Left hindlimb (tissue), 1 donor: Measurements from ENCODE around the gene ACE2.

Experiments used
- DNase-seq: peaks from one replicate; pipeline ENCODE4 v3.0.0-alpha.2; 2018

Gene ACE2

DNA sequence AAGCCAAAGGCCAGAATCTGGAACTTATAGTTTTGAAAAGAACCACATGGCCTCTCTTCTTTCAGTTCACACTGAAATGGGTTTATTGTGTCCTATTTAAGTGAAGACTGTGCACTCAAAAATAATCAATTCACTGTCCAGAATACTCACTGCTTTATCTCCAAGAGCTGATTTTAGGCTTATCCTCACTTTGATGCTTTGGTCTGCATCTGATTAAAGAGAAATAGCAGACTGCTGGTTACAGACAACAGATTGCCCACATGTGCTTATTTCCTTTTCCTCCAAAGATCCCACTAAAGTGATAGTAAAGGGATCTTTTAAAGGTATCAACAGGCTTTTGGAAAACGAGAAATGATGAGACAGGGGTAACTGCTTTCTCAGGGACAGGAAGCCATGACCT, 30.6 kb downstream of the ACE2 start:
- no peak for DNase-seq

DNA sequence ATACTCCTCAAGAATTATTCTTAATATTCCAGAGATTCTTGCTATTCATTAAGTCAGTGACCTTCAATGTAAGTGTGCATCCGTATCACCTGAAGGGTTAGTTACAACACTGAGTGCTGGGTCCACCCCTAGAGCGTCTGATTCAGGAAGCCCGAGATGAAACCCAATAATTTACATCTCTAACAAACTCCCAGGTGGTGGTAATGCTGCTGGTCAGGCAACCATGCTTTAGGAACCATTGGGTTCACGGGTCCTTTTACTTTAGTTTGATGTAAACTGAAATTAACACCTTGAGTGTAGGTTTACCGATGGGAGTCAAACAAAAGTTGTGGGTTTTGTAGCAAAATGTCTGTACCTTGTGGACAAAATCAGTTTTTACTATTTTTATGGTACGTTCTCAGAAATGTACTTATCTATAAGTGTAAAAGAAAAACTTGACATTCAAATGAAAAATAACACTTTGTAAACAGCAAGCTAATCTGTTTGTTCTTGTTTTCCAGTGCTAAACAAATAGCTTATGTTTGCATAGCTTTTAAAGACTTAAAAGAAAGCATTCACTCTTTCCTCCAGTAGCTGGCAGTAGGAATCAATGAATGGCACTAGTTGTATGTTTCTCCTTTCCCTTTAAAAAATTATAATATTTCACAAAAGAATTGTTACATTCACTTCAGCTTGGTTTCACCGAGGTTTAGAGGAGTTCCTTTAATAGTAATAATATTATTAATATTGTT, 32.7 kb downstream of the ACE2 start:
- no peak for DNase-seq

DNA sequence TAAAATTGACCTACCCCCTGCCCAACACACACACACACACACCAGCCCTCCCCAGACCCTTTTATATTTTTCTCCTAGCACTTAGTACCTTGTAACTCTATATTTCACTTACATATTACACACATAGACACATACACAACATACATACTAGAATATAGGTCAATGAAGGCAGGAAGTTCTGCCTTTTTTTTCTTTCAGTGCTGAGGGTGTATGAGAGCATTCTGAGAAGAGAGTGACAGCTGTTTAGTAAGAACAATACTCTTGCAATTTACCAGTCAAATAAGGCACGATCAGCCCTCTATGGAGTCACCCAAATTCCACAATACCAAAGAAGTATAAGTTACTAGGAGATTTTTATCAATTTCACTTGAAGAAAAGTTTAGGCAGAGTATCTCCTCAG, 33.5 kb downstream of the ACE2 start:
- DNase-seq: no peak

DNA sequence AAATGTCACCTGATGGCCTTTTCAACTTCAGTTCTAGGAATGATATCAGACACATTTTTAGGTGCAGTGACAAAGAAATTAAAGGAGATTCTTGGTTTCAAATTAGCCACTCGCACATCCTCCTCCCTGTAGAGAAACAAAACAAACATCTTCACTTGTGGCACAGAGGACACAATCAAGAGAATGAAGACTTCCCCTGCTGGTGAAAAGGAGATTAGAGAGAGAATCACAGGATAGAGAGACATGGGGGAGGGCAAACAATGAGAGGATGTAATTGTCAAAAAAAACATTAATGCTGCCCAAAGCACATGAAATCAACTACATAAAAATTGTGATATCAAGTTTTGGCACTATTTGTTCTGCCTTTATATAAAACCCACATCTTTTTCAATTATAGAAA, 34.5 kb downstream of the ACE2 start:
- DNase-seq: no peak

DNA sequence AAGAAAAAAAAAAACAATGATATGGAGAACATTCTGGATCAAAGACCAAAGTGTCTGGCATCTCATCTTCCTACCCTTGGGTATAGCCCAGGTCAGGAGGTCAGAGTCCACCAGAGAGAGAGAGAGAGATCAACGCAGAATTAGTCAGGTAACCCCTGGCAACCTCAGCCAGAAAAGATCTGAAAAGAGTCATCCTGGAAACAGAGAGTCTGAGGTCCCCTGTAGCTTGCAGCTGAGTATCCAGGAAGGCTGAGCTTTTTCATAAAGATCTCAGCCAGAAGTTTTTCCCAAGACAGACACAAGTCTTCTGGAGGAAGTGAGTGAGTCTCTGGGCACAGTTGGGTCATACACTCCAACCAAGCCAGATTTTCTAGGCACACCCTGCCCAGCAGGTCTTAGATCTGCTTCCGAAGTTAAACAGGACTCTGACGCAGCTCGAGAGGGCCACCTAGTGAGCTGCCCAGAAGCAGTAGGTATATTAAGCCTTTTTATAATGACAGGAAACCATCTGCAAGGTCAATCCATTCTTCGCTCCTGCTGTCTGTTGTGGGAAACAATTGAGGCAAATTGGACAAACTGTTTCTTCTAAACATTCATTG, 35.7 kb downstream of the ACE2 start:
- peak; percentile 34 for DNase-seq

DNA sequence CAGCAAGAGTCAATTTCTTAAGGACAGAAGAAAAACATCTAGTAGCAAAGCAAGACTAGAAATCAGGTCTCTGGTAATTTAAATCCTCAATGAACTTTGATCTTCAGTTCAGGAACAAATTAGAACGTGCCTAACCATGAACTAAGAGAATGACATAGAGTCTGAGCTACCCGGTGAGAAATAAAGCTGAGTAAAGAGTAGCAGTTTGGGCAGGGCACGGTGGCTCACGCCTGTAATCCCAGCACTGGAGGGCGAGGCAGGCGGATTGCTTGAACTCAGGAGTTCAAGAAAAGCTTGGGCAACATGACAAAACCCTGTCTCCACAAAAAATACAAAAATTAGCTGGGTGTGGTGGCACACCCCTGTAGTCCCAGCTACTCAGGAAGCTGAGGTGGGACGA, 37.7 kb downstream of the ACE2 start:
- no peak for DNase-seq

DNA sequence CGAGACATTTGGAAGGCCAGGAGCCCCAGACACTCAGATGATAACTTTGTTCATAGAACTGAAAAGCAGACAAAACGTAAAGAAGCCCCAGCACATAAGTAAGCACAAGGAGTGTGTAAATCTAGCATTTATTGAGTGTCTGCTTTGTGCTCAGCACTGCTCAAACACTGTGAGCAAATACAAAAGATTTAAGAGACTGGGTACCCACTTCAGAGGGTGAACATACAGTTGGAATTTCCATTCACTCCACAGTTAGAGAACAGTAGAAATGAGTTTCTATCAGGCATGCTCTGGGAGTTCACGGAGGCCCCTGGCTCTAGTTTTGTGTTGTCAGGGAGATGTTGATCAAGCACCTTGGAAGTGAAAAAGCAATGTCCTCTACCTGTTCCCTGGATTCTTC, 39.8 kb downstream of the ACE2 start:
- no peak for DNase-seq

DNA sequence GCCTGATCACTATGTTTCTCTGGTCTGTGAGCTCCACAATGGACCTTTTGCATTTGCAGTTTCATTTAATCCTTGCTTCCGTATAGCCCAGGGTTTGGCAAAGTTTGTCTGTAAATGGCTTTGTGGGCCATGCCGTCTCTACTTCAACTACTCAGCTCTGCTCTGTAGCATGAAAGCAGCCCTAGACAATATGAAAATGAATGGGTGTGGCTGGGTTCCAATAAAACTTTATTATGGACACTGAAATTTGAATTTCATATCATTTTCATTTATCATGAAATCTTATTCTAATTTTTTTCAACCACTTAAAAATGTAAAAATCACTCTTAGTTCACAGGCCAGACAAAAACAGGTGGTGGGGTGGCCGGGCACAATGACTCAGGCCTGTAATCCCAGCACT, 41.5 kb downstream of the ACE2 start:
- no peak for DNase-seq

DNA sequence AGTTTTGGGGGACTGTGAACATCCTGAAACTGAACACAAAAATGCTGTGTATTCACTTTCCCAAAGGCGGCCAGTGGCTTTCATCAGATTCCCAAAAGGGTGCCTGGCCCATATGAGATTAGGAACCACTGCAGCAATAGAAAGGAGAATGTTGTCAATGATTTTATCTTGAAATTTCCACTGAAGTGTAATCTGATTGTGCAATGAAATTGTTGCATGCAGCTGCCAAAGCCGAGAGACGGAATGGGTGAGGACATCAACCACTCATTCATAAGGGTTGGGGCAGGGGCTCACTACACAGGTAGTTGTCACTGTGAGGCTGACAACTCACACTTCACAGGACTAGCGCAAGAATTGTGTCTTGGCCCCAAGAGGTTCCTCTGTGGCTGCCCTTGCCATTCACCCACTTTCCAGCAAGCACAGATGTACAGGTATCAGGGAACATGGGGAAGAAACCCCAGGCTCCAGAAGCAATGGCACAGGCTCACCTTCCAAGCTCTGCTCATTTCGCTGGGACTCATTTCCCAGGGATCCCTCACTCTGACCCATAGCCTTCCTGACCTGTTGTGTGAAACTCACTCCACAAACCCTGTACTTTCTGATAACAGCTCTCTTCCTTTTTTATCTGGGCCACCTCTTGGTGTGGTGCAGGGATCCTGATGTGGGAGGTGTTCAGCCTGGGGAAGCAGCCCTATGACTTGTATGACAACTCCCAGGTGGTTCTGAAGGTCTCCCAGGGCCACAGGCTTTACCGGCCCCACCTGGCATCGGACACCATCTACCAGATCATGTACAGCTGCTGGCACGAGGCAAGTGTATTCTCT, 51.4 kb downstream of the ACE2 start:
- DNase-seq: no peak

DNA sequence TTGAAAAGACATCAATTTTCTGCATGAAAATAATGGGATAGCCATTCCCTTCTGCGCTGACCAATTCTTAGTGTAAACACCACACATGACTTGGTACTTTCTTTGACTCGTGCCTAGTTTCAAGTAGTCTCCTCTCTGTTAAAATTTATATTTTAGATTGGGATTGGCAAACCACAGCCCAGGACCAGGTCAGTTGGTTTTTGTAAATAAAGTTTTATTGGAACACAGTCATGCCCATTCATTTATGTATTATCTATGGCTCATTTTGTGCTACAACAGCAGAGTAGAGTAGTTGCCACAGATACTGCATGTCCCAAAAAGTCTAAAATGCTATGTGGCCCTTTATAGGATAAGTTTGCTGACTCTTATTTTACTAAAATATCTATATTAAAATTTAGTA, 53.4 kb downstream of the ACE2 start:
- DNase-seq: no peak

DNA sequence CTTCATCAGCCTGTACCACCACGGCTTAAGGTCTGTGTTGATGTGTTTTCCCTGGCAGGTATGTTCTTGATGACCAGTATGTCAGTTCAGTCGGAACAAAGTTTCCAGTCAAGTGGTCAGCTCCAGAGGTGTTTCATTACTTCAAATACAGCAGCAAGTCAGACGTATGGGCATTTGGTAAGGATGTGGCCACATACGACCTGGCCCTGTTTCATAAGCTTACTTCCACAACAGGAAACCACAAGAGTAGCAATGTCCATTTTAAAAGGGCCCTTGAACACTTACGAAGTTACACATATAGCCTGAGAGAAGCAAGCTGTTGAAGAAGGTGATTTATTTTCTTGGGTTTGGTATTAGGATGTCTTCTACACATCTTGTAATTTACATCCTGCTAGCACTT, 54.0 kb downstream of the ACE2 start:
- DNase-seq: no peak

DNA sequence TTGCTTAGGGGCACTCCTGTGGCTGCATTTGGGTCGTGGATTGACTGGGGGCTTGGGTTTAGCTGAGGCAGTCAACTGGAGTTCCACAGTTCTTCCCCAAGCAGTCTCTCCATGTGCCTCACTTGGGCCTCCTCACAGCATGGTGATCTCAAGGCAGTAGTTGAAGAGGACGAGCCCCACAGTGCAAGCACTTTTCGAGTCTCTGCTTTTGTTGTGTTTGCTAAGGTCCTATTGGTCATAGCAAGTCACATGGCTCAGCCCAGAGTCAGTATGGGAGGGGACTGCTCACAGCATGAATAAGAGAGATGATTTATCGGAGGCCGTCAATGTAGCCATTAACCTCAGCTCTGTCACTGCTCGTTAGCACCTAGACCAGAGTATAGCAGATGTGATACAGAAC, 70.4 kb downstream of the ACE2 start:
- DNase-seq: no peak

DNA sequence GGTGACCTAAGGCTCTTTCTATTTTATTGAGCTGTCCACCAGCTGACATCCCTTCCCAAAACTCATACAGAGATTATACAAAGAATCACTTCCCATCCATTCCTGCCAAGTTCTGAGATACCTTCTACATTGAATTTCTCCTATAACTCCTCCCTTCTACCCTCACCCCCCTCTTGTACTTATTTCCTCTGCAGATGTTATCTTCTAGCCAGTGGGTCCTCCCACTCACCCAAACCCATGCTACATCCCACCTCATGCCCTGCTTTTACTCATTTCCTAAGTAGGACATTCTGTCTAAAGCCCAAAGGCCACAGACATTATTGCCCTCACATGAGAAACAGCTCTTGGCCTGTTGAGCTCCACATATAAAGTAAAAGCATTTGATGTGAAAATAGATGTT, 71.6 kb downstream of the ACE2 start:
- DNase-seq: no peak

DNA sequence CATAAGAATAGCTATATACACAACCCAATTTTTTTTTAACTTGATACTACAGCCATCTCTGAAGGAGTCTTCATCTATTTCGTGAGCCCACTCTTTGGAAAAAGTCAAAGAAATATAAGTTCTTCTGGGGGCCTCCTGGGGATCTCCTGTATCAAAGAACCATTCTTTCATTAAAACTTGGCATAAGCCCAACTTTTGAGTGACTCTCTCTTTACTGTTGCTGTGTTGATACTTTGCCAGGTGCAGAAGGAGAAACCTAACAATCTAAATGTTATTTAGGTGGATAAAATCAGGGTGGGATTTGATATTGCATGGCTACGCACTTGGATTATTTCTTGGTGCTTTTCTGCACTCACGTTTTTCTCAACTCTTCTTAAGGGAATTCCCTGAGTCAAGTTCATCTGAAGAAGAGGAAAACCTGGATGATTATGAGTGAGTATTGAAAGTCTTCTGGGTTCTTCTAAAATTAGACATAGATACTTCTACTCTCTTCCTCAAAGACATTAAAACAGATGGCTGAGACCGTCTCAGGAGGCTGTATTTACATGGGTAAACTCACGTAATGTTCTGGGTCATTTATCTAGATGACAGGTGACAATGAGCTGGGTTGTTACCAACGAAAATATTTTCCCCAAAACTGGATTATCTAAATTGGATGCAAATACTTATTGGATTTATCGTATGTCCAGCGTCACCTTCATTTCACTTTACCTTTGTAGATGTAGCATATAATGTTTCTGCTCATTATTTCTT, 74.9 kb downstream of the ACE2 start:
- DNase-seq: no peak

DNA sequence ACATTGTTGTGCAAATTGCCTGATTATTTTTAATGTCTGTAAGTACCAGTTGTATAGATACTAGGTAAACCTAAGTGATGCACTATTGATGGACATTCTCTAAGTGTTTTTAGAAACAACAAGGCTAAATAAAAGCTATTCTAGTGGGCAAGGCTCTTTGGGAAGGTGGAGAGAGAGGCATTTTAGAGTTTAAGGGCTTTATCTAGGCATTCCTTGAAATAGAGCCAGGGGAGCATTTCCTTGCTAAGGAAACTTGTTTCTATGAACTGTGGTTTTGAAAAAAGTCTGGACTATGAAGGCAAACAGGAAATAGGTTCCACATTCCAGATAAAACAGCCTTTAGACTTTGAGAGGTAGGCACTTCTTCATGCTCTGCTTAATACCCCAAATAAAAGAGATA, 76.3 kb downstream of the ACE2 start:
- DNase-seq: no peak

DNA sequence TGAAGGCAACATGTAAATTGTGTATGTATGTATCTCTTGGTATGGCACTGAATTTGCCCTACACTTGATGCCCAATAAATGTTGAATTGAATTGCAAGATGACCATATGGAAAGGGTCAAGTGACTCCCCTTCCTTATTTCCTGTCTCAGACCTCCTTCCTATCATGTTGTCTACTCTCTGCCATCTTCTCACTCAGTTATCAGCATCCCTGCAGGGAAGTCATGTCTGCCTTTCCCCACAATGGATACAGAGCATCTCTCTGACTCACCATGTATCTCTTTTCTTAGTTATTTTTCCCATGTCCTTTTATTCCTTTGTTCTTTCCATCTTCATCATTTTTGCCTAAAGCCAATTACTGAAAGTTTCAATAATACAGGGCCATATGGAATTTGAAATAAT, 77.7 kb downstream of the ACE2 start:
- DNase-seq: no peak

DNA sequence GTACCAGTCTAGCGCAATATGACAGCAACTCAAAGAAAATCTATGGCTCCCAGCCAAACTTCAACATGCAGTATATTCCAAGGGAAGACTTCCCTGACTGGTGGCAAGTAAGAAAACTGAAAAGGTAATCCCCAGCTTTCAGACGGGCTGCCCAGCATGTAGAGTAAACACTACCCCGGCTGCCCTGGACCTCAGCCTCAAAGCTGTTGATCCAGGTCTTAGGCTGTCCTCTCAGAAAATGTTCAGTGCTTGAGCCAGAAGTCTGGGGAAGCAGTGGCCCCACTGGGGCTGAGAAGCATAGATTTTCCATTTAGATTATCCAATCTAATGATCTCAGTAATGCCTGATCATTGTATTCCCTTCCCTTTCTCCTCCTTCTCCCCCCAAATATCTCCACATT, 78.3 kb downstream of the ACE2 start:
- no peak for DNase-seq

DNA sequence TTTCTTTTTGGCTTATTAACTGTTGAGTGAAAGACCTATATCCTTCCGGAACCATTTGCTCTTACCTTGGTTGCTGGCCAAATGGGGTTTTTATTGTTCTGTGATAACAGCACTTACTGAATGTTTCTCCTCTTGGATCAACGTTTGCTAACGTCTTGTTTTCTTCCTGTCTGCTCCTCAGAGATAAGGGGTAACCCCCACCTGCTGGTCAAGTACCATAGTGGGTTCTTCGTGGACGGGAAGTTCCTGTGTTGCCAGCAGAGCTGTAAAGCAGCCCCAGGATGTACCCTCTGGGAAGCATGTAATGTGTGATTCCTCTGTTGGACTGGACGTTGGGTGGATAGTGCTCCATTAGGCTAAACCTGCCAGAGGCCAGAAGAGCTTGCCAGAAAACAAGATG, 84.8 kb downstream of the ACE2 start:
- DNase-seq: no peak

DNA sequence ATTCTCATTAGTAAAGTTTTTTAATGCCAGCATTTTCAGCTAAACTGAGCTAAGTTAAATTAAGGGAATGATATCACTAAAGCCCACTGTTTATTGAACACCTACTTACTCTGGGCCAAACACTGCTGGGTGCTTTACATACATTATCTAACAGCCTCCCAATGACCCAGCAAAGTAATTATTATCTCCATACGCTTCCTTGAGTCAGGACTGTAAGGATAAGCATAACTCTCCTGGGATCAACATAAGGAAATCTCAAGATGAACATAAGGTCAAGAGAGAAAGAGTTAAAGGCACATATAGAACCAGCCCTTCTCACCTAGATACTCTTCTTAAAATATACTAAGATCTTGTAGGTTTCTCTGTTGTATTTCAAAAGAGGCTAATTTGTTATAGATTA, 86.5 kb downstream of the ACE2 start:
- DNase-seq: no peak

DNA sequence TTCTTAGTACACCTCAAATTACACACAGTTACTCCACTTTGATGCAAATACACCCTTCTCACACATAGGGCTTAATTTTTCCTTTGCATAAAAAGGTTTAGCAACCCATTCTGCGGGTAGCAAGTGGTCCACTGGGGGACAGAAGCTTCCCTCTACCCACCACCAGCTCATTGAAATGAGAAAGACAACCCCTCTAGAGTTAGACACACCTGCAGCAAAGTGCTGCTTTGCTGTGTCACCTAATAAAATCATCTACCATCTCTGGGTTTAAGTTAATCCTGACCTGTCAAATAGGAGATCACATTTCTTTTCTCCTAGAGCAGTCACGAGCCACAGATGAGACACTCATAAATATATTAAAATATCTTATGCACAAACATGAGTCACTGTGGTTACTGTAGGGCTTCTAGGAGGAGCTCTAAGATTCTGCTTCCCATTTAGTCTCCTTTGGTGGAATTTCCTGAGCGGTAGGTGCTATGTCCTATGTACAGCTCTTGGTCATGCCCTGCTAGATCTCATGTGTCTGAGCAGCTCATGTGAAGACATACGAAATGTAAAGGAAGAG, 88.3 kb downstream of the ACE2 start:
- no peak for DNase-seq

DNA sequence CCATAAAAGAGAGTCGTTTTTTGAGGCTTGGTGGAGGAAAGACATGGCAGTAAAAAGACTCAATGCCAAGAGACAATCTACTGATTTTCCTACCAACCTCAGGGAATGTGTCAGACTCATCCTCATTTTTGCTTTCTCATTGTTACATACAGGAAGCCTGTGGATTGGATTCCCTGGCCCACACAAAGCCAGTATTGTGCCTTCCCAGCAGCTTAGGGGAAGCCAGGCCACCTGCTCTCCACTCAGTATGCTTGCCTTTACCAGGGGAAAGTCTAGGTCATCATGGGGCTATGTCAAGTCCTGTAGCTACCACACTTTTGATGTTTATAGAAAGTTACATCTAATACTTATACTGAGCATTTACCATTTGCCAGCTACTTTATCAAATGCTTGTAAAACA, 89.2 kb downstream of the ACE2 start:
- DNase-seq: no peak
